ENCODE results near the gene TWIST1.

TWIST1 gene

DNA sequence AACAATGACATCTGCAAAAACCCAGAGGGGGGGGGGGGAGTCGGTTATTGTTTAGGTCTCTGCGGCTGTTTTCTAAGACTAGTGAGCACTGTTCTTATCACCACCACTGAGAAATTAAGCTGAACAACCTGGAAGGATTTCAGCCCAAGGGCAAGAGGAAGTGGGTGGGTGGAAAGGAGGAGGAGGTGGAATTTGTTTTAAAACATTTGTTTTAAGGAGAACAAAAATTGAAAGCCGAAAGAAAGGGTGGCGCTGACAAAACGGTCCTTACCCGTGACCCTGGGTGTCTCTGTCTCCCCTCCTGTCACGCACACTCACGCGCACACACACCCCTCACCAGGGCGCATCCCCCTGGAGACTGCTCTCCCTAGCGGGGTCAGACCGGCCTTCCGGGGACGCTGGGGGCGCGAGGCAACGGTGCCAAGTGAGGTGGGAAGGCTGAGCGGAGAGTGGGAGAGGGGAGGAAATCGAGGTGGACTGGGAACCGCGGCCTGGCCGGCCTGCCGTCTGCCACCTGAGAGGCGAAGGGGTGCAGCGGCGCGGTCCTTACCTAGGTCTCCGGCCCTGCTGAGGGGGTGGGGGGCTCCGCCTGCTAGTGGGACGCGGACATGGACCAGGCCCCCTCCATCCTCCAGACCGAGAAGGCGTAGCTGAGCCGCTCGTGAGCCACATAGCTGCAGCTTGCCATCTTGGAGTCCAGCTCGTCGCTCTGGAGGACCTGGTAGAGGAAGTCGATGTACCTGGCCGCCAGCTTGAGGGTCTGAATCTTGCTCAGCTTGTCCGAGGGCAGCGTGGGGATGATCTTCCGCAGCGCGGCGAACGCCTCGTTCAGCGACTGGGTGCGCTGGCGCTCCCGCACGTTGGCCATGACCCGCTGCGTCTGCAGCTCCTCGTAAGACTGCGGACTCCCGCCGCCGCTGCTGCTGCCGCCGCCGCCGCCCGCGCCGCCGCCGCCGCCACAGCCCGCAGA lies 1.0 kb downstream of the TWIST1 start:
- intact Hi-C loops (cut with DNase I; ENCODE audit: low total_unique reads) = no loop called here
- TF ChIP-seq, protein P1, sequence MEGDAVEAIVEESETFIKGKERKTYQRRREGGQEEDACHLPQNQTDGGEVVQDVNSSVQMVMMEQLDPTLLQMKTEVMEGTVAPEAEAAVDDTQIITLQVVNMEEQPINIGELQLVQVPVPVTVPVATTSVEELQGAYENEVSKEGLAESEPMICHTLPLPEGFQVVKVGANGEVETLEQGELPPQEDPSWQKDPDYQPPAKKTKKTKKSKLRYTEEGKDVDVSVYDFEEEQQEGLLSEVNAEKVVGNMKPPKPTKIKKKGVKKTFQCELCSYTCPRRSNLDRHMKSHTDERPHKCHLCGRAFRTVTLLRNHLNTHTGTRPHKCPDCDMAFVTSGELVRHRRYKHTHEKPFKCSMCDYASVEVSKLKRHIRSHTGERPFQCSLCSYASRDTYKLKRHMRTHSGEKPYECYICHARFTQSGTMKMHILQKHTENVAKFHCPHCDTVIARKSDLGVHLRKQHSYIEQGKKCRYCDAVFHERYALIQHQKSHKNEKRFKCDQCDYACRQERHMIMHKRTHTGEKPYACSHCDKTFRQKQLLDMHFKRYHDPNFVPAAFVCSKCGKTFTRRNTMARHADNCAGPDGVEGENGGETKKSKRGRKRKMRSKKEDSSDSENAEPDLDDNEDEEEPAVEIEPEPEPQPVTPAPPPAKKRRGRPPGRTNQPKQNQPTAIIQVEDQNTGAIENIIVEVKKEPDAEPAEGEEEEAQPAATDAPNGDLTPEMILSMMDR (IDR thresholded peaks at IDR 0.05) = no peak
- Histone ChIP-seq H3K4me1 (peaks cover 0 to 25% (median 17%) of the 10 kb centered on the region in 4 donors), H3K27ac (peak overlapping the region; percentile 64 to 65), H3K4me3 (peak overlapping the region; percentile 63 to 66), H3K36me3 (no peaks in the 10 kb centered on the region), H3K27me3 (peaks cover 0 to 51% of the 10 kb centered on the region in 2 donors), H3K9me3 (no peaks in the 10 kb centered on the region)
- peak; percentile 22 to 66 for DNase-seq

DNA sequence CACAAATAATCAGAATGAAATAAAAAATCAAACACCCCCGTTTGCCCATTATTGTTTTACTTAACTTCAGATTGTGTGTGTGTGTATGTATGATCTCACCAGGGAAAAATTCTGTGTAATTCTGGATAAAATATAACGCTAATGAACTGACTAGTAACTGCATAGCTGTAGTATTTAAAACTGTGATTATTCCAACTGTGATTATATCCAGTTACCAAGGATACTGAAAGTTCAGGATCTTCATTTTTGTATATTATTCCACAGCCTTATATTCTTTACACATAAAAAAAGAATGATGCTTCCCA lies 2.9 kb downstream of the TWIST1 start:
- no peak overlapping the region for H3K27ac ChIP-seq
- no peak for DNase-seq
- intact Hi-C loops (cut with DNase I; ENCODE audit: low total_unique reads) = no loop called here
- H3K27me3 ChIP-seq = peaks cover 0 to 48% of the 10 kb centered on the region in 2 donors
- no peak overlapping the region for H3K4me3 ChIP-seq
- H3K36me3 ChIP-seq = no peaks in the 10 kb centered on the region
- TF ChIP-seq, protein P1 (IDR thresholded peaks at IDR 0.05) = no peak
- H3K4me1 ChIP-seq = peaks cover 0 to 25% (median 17%) of the 10 kb centered on the region in 4 donors
- H3K9me3 ChIP-seq = no peaks in the 10 kb centered on the region

DNA sequence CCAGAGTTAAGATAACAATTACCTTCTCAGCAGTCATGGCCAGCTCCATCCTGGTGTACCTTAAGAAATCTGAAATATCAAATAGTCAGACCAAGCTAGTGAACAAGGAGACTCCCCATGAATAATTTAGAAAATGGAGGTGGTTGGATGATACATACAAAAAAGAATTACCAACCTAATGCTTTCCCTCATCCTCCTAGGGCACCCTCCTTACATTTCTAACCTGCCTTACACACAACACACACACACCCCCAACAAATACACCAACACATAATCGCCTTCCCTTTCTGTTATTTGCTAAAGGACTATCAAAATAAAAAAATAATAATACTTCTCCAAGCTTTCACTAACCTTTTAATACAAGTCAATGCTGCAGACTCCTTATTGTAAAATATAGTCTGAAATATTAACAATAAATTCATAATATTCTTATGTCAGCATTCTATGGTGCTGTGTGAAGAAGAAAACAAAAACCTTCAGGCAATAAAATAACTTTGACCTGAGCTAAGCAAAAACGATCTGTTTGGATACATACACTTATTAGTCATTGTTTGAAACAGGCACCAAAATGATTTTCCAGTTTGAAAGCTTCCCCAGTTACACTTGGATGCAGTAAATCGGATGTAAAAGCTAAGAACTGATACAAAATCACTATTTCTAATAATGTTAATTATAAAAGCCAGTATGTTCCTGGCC lies 3.4 kb downstream of the TWIST1 start:
- TF ChIP-seq, protein P1 (IDR thresholded peaks at IDR 0.05) = no peak
- intact Hi-C loops (cut with DNase I; ENCODE audit: low total_unique reads) = no loop called here
- Histone ChIP-seq H3K4me3 (no peak overlapping the region), H3K4me1 (peaks cover 0 to 25% (median 17%) of the 10 kb centered on the region in 4 donors), H3K9me3 (no peaks in the 10 kb centered on the region), H3K36me3 (no peaks in the 10 kb centered on the region), H3K27me3 (peaks cover 0 to 52% of the 10 kb centered on the region in 2 donors), H3K27ac (no peak overlapping the region)
- no peak for DNase-seq

DNA sequence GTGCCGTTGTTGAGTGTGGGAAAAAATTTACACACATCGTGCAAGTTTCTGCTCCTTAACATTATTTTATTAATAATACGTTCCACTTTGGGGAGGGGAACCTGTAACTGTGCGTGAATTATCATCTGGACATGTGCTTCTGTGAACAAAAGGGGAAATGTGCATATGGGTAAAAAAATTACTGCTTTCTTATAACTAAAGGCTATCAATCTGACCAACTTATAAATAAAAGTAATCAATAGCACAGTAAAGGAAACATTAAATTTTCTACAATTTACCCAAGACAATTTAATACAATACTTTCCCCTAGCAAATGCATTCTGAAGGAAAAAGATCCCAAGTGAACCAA lies 4.5 kb downstream of the TWIST1 start:
- TF ChIP-seq, protein P1 (IDR thresholded peaks at IDR 0.05) = no peak
- Histone ChIP-seq H3K4me3 (peak overlapping the region in 1 of 2 donors; percentile 36), H3K36me3 (no peaks in the 10 kb centered on the region), H3K4me1 (peaks cover 0 to 20% (median 16%) of the 10 kb centered on the region in 4 donors), H3K27ac (no peak overlapping the region), H3K9me3 (no peaks in the 10 kb centered on the region), H3K27me3 (peaks cover 0 to 52% of the 10 kb centered on the region in 2 donors)
- no peak for DNase-seq
- intact Hi-C loops (cut with DNase I; ENCODE audit: low total_unique reads) = no loop called here

DNA sequence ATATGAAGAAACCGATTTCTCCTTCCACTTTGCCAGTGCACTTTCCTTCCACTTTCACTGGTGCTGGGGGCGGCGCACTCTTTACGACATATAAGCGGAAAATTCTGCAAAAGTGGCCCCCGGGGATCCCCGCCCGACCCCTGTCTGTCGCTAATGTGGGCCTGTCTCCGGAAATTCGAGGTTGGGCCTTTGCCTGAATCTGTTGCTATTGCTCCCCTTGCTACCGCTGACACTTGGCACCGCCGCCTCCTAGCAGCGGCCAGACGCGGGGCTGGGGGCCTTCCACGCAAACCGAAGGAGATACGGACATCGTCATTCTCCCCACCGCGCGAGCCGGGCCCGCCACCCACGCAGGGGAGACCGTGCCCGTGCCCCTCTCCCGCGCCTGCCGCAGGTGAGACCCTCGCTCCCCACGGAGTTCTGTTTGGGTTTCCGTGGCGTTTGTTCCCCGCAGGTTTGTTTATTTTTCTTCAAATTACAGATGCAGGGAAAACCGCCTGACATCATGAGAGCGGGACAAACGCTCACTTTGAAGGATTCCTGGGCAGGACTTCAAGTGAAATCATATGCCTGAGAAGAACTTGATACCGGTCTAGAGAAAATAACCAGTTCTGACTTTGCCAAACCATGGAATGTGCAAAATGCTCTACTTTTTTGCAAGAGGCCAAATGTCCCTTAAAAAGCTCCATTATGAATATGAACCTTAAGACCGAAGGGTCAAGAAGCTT lies 5.0 kb downstream of the TWIST1 start:
- Histone ChIP-seq H3K27ac (peak overlapping the region in 1 of 2 donors; percentile 46), H3K4me3 (peak overlapping the region; percentile 36 to 37), H3K4me1 (peaks cover 0 to 19% (median 12%) of the 10 kb centered on the region in 4 donors), H3K36me3 (no peaks in the 10 kb centered on the region), H3K27me3 (peaks cover 0 to 48% of the 10 kb centered on the region in 2 donors), H3K9me3 (no peaks in the 10 kb centered on the region)
- intact Hi-C loops (cut with DNase I; ENCODE audit: low total_unique reads) = no loop called here
- DNase-seq = no peak
- TF ChIP-seq, protein P1 (IDR thresholded peaks at IDR 0.05) = no peak
